Tibial nerve (tissue), 4 donors: Measurements from ENCODE around the gene XYLT1.

ENCODE experiments used
- CTCF ChIP-seq, 5 experiments: fragments of 200-600 bp in 3 of 5; fragments of 450-650 bp in 2 of 5; sonication (generic) in 3 of 5; IDR thresholded peaks; one replicate each; pipeline ENCODE4 v1.5.1; 2016 to 2019; ENCODE audit warnings: antibody characterized with exemption in 5 of 5, mild to moderate bottlenecking in 3 of 5, moderate library complexity in 2 of 5
- EP300 ChIP-seq, 2 donors: sonication (generic); formaldehyde crosslinking; IDR thresholded peaks; one replicate each; pipeline ENCODE4 v1.6.1; 2017; ENCODE audit warnings: antibody characterized with exemption in 2 of 2, mild to moderate bottlenecking in 1 of 2
- POLR2A ChIP-seq, 2 donors: fragments of 450-650 bp; IDR thresholded peaks; one replicate each; pipeline ENCODE4 v1.6.1; 2017; ENCODE audit warnings: antibody characterized with exemption in 2 of 2, mild to moderate bottlenecking in 2 of 2, moderate library complexity in 2 of 2

- TF ChIP-seq CTCF (IDR thresholded peaks at IDR 0.05): no peak
- TF ChIP-seq POLR2A (IDR thresholded peaks at IDR 0.05): no peak
- no peak for TF ChIP-seq EP300 (IDR thresholded peaks at IDR 0.05)
Observed at GRCh38 chr16:17323171-17323570, 147.6 kb downstream of the XYLT1 start.
